HepG2 (cell line): ENCODE results near the gene PALS1. TPM values are rescaled to one million over a fixed set of nuclear protein-coding genes. Genes with fewer than 3 reads are reported as not detected.
A peak's percentile ranks its signal among the peaks of the same experiment; 100 is the strongest.

Experiments used
- ATAC-seq: fragments of 200-7000 bp; cut with Tn5 transposase; 3 replicates; pipeline ENCODE4 v1.9.1; 2020; ENCODE audit warnings: mild to moderate bottlenecking, moderate library complexity
- BruUV-seq: library from RNA; stranded (reverse); fragments of 400-500 nt; replicated peaks from 2 replicates; lab custom pipeline; 2021; lab: Mats Ljungman, UMichigan
- CTCF ChIA-PET: fragments of 300-600 bp; formaldehyde crosslinking; extraction: SDS; loops from one replicate; lab custom pipeline; 2021; ENCODE audit warnings: low total read pairs, inconsistent platforms, low intra/inter-chr PET ratio; lab: Yijun Ruan, JAX
- POLR2A ChIA-PET: fragments of 350-600 bp; sonication (Branson Sonifier 250); formaldehyde crosslinking; loops from one replicate; lab custom pipeline; 2020; ENCODE audit warnings: antibody characterized with exemption, inconsistent platforms; lab: Yijun Ruan, JAX
- DNase-seq: peaks from one replicate; pipeline ENCODE4 v3.0.0-alpha.2; 2015; ENCODE audit warnings: low spot score
- FAIRE-seq: peaks from 3 replicates; lab custom pipeline; 2011; peaks lifted over from hg19 to GRCh38; lab: Jason Lieb, UNC
- H2AFZ ChIP-seq: one replicate; pipeline ENCODE4 v1.6.1; 2011; ENCODE audit warnings: low read length, inconsistent platforms
- H3K27ac ChIP-seq: fragments of 300-600 bp; 3 replicates; pipeline ENCODE4 v1.8.0; 2011; ENCODE audit warnings: mixed run types, mild to moderate bottlenecking, mixed read lengths, low read length, inconsistent platforms; ENCODE audit not compliant: insufficient read depth; ENCODE audit errors: extremely low read length
- H3K27me3 ChIP-seq, 2 experiments: fragments of 200-600 bp in 1 of 2; 2 replicates in 1 of 2; 3 replicates in 1 of 2; pipeline versions ENCODE4 v1.6.0 to v1.8.0; 2011; ENCODE audit warnings: low read length in 2 of 2, mild to moderate bottlenecking in 2 of 2, moderate library complexity in 2 of 2, inconsistent platforms in 1 of 2; ENCODE audit not compliant: insufficient read depth in 2 of 2, control insufficient read depth in 1 of 2
- H3K36me3 ChIP-seq, 2 experiments: fragments of 200-600 bp in 1 of 2; replicated peaks in 1 of 2; 2 replicates in 1 of 2; 3 replicates in 1 of 2; pipeline versions ENCODE4 v1.5.1 to v1.8.0; 2011; ENCODE audit warnings: low read length in 2 of 2, inconsistent platforms in 1 of 2; ENCODE audit not compliant: insufficient read depth in 2 of 2, control insufficient read depth in 1 of 2
- H3K4me1 ChIP-seq: 2 replicates; pipeline ENCODE4 v1.5.1; 2012; ENCODE audit warnings: low read length, inconsistent platforms; ENCODE audit not compliant: insufficient read depth
- H3K4me2 ChIP-seq: 2 replicates; pipeline ENCODE4 v1.6.0; 2011; ENCODE audit warnings: low read depth, low read length, inconsistent platforms
- H3K4me3 ChIP-seq, 3 experiments: fragments of 200-600 bp in 1 of 3; sonication (generic), shearing (Covaris generic) in 1 of 3; replicated peaks in 1 of 3; 2 replicates each; pipeline ENCODE4 v1.5.1; 2011 to 2016; ENCODE audit warnings: low read length in 3 of 3, inconsistent platforms in 2 of 3, low read depth in 2 of 3, mild to moderate bottlenecking in 2 of 3, control low read depth in 1 of 3, mixed read lengths in 1 of 3; ENCODE audit not compliant: insufficient read depth in 1 of 3
- H3K79me2 ChIP-seq: one replicate; pipeline ENCODE4 v1.6.1; 2011; ENCODE audit warnings: low read length, inconsistent platforms; ENCODE audit not compliant: insufficient read depth
- H3K9ac ChIP-seq: 2 replicates; pipeline ENCODE4 v1.6.0; 2011; ENCODE audit warnings: mild to moderate bottlenecking, low read depth, low read length, inconsistent platforms; ENCODE audit not compliant: insufficient read depth
- H3K9me3 ChIP-seq: 2 replicates; pipeline ENCODE4 v1.5.1; 2012; ENCODE audit warnings: mild to moderate bottlenecking, low read length
- H4K20me1 ChIP-seq: 2 replicates; pipeline ENCODE4 v1.6.0; 2011; ENCODE audit warnings: inconsistent platforms, mild to moderate bottlenecking, low read length, moderate library complexity; ENCODE audit not compliant: insufficient read depth
- CBX1 ChIP-seq: IDR thresholded peaks from one replicate; pipeline ENCODE4 v1.6.1; 2016; ENCODE audit warnings: antibody characterized with exemption, low read depth
- CHD4 ChIP-seq: fragments of 200-600 bp; sonication (generic); IDR thresholded peaks from 2 replicates; pipeline ENCODE4 v1.7.0; 2017; ENCODE audit warnings: mild to moderate bottlenecking, low read length, borderline replicate concordance
- HNRNPH1 ChIP-seq: fragments of 200-400 bp; formaldehyde crosslinking; optimal IDR thresholded peaks from 2 replicates; pipeline ENCODE3; 2017; ENCODE audit warnings: mild to moderate bottlenecking, low read depth, low read length
- KLF16 ChIP-seq, 2 experiments: sonication (generic) in 1 of 2; formaldehyde crosslinking in 1 of 2; IDR thresholded peaks; 2 replicates each; pipeline versions ENCODE4 v1.6.1 to v1.8.0; 2016 to 2023; ENCODE audit warnings: missing genetic modification reagents in 2 of 2, missing compliant biosample characterization in 1 of 2
- MED1 ChIP-seq: sonication (generic); formaldehyde crosslinking; IDR thresholded peaks from 2 replicates; pipeline ENCODE4 v1.4.0; 2020; ENCODE audit warnings: missing genetic modification reagents
- SAP130 ChIP-seq: IDR thresholded peaks from 2 replicates; pipeline ENCODE4 v1.6.1; 2016; ENCODE audit warnings: low read depth
- TBX3 ChIP-seq: fragments of 450-650 bp; IDR thresholded peaks from 2 replicates; pipeline ENCODE4 v1.6.1; 2017; ENCODE audit warnings: antibody characterized with exemption, mild to moderate bottlenecking, inconsistent platforms, borderline replicate concordance
- THAP11 ChIP-seq: IDR thresholded peaks from 2 replicates; pipeline ENCODE4 v1.6.1; 2016; ENCODE audit warnings: missing biosample characterization, missing genetic modification reagents
- ZFP90 ChIP-seq: sonication (generic); formaldehyde crosslinking; IDR thresholded peaks from 2 replicates; pipeline ENCODE4 v1.8.0; 2022; ENCODE audit warnings: missing genetic modification reagents, mild to moderate bottlenecking, inconsistent platforms, borderline replicate concordance
- ZNF10 ChIP-seq: sonication (generic); formaldehyde crosslinking; IDR thresholded peaks from 2 replicates; pipeline ENCODE4 v1.4.0; 2020; ENCODE audit warnings: mild to moderate bottlenecking, low read depth, missing genetic modification reagents, borderline replicate concordance
- ZNF296 ChIP-seq: sonication (generic); formaldehyde crosslinking; conservative IDR thresholded peaks from 2 replicates; pipeline ENCODE4 v1.5.0; 2020; ENCODE audit warnings: mild to moderate bottlenecking, missing genetic modification reagents
- ZNF766 ChIP-seq: sonication (generic); formaldehyde crosslinking; IDR thresholded peaks from 2 replicates; pipeline ENCODE4 v1.5.0; 2020; ENCODE audit warnings: missing genetic modification reagents, borderline replicate concordance
- ZNF788 ChIP-seq: sonication (generic); formaldehyde crosslinking; IDR thresholded peaks from 2 replicates; pipeline ENCODE4 v1.5.0; 2020; ENCODE audit warnings: mild to moderate bottlenecking, missing genetic modification reagents, borderline replicate concordance
- WGBS: methylation state at CpG from one replicate; pipeline ENCODE4 v1.1.6; 2017; ENCODE audit warnings: low lambda C conversion rate; 5-methylcytosine and 5-hydroxymethylcytosine counted together
- in situ Hi-C: cut with HindIII; loops from 2 replicates; pipeline ENCODE4 v1.10.0; 2017; ENCODE audit warnings: low pct_unique_long_range_greater_than_20kb; ENCODE audit not compliant: extremely low pct_ligation_motif_present
- intact Hi-C: fragments of 100-400 bp; cut with micrococcal nuclease; formaldehyde crosslinking; loops from one replicate; pipeline ENCODE4 v1.10.0; 2022; ENCODE audit not compliant: unreplicated experiment
- polyA plus RNA-seq, 8 experiments: library from polyadenylated mRNA; depleted of rRNA in 3 of 8; stranded (reverse) in 7 of 8; unstranded in 1 of 8; fragments of >200 nt; fragmentation: Illumina TruSeq in 4 of 8; extraction: Trizol in 4 of 8; gene quantifications; 2 replicates each; pipeline versions ENCODE4 v1.2.1 to v1.2.3, GENCODE V29; 2011 to 2016; ENCODE audit warnings: low read depth in 4 of 8, missing spikeins in 1 of 8, mixed read lengths in 1 of 8; ENCODE audit not compliant: insufficient read depth in 1 of 8
- total RNA-seq, 5 experiments: library from RNA; depleted of rRNA; stranded (reverse); fragments of >200 nt; fragmentation: Illumina TruSeq; extraction: Trizol; gene quantifications; 2 replicates each; pipeline ENCODE4 v1.2.3, GENCODE V29; 2016; ENCODE audit warnings: low read depth in 1 of 5
- TF ChIP-seq, protein P1 (sequence below): IDR thresholded peaks from 2 replicates; pipeline ENCODE4 v1.6.1; 2016; ENCODE audit warnings: control low read depth
- TF ChIP-seq, protein P2 (sequence below): sonication (generic); formaldehyde crosslinking; IDR thresholded peaks from 2 replicates; pipeline ENCODE4 v1.4.0; 2020; ENCODE audit warnings: missing genetic modification reagents, borderline replicate concordance

PALS1 gene
- total and polyA plus RNA-seq, 2 of the 13 experiments (the other 11 are each of a cell fraction or from before 2014, with no cell fraction given): 8.8 to 20.0 TPM

DNA sequence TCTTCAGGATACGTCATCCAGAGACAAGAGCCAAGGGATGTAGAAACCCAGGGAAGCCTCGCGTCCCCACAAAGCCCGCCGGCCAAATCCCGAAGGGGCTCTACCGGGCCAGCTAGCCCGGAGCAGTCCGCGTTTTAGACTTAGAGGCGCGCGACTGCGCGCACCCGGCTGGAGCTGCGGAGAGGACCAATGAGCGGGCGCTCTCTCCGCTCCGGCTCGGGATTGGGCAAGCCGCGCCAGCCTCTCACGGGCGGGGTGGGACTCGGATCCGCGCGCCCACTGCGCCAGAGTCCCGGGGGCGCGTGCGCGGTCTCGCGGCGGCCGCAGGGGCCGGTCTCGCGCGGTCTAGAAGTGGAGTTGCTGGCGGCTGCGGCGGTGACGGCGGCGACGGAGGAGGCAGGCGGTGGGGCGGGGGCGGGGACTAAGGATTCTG lies 241 bp upstream of the PALS1 start (continued):
- TF ChIP-seq KLF16 (CRISPR knock-in tag; IDR thresholded peaks at IDR 0.05) (no peak), ZNF766 (CRISPR knock-in tag) (no peak), THAP11 (CRISPR knock-in tag) (peak; percentile 16; the same call in 1 of the 2 replicates), SAP130 (CRISPR knock-in tag) (peak; percentile 37), HNRNPH1 (no peak), ZFP90 (0 out of 2 replicates have a peak, but pooled peaks have one; percentile 19), CHD4 (0 out of 2 replicates have a peak, but pooled peaks have one; percentile 2), ZNF788 (no peak), ZNF10 (CRISPR knock-in tag) (no peak), CBX1 (no peak)

DNA sequence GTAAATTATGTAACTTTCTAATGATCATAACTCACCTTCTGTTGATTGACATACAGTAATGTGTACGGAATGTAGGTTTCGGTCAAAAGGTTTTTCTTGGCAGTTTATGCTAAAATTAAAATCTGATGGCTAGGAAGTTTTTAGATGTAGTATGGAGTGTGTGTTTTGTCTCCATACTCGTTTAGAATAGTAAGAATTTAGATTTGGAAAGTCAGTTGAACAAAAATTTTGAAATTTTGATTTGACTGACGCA lies 859 bp downstream of the PALS1 start:
- Histone ChIP-seq H3K4me2 (peak overlapping the region; percentile 69), H3K9ac (peak overlapping the region; percentile 87)
- TF ChIP-seq ZNF296 (CRISPR knock-in tag) (no peak), MED1 (CRISPR knock-in tag) (no peak), TBX3 (peak; percentile 22; the same call in 1 of the 2 replicates)
- TF ChIP-seq, protein P1, sequence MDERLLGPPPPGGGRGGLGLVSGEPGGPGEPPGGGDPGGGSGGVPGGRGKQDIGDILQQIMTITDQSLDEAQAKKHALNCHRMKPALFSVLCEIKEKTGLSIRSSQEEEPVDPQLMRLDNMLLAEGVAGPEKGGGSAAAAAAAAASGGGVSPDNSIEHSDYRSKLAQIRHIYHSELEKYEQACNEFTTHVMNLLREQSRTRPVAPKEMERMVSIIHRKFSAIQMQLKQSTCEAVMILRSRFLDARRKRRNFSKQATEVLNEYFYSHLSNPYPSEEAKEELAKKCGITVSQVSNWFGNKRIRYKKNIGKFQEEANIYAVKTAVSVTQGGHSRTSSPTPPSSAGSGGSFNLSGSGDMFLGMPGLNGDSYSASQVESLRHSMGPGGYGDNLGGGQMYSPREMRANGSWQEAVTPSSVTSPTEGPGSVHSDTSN: 0 out of 2 replicates have a peak, but pooled peaks have one; percentile 27
- TF ChIP-seq, protein P2, sequence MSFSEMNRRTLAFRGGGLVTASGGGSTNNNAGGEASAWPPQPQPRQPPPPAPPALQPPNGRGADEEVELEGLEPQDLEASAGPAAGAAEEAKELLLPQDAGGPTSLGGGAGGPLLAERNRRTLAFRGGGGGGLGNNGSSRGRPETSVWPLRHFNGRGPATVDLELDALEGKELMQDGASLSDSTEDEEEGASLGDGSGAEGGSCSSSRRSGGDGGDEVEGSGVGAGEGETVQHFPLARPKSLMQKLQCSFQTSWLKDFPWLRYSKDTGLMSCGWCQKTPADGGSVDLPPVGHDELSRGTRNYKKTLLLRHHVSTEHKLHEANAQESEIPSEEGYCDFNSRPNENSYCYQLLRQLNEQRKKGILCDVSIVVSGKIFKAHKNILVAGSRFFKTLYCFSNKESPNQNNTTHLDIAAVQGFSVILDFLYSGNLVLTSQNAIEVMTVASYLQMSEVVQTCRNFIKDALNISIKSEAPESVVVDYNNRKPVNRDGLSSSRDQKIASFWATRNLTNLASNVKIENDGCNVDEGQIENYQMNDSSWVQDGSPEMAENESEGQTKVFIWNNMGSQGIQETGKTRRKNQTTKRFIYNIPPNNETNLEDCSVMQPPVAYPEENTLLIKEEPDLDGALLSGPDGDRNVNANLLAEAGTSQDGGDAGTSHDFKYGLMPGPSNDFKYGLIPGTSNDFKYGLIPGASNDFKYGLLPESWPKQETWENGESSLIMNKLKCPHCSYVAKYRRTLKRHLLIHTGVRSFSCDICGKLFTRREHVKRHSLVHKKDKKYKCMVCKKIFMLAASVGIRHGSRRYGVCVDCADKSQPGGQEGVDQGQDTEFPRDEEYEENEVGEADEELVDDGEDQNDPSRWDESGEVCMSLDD (CRISPR knock-in tag): no peak

More for the DNA sequence above, 859 bp downstream of the PALS1 start:
- no peak for ATAC-seq
- Histone ChIP-seq H4K20me1 (no peaks in the 10 kb centered on the region), H3K4me1 (peaks cover 35% of the 10 kb centered on the region), H3K27me3 (no peaks in the 10 kb centered on the region; a peak in 1 of 5 replicates), H3K79me2 (peaks cover 47% of the 10 kb centered on the region), H3K27ac (peak overlapping the region; percentile 97), H2AFZ (no peak overlapping the region), H3K4me3 (peak overlapping the region; percentile 81 to 88 (median 83)), H3K9me3 (no peaks in the 10 kb centered on the region), H3K36me3 (no peaks in the 10 kb centered on the region)
- no peak for FAIRE-seq
- BruUV-seq: no TSS peak
- intact Hi-C loops: no loop called here
- under 1% methylated on average over 4 of the region's 4 CpGs for WGBS
- ChIA-PET POLR2A (interaction anchor here (0.7 to 2.3 kb wide), 4 partner anchors 10 to 117 kb away, joined by 3 to 9 read pairs (median 6); partner anchors contain the start of gene ATP6V1D), CTCF (no interaction called here)
- DNase-seq: no peak
- in situ Hi-C loops: no loop called here
